ENCODE data around the gene TFAM. TPM values are rescaled to one million over a fixed set of nuclear protein-coding genes. Genes with fewer than 3 reads are reported as not detected.

Gene TFAM
- total RNA-seq, 1 experiment from 2014 or later = 74.4 TPM

DNA sequence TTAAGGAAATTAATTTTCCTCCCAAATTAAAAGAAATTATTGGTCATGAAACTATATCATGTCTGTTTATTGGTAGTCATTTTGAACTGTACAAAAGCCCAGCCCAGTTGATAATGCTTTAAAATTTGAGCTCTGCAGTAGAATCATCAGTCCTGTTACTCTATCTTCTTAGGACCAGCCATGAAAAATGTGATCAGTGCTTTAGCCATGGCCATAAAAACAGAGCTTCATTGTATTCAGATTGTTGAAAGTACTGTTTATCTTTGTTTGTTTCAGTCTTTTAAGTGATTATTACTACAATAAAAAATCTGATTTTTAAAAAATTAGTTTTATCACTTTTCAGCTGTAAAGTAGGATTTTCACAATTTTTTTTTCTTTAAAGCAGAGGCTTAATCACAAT, 13.7 kb upstream of the TFAM start (continued):
- TF ChIP-seq CTCF (IDR thresholded peaks at IDR 0.05) (no peak), USF2 (CRISPR knock-in tag; IDR thresholded peaks at IDR 0.05) (no peak), ATF3 (CRISPR knock-in tag; conservative IDR thresholded peaks at IDR 0.05) (no peak), ELF4 (CRISPR knock-in tag; IDR thresholded peaks at IDR 0.05; ENCODE audit: low read depth) (no peak), SOX15 (CRISPR knock-in tag; IDR thresholded peaks at IDR 0.05) (no peak), EMX1 (CRISPR knock-in tag; IDR thresholded peaks at IDR 0.05) (no peak), JUN (CRISPR knock-in tag; IDR thresholded peaks at IDR 0.05) (no peak), MLX (CRISPR knock-in tag; IDR thresholded peaks at IDR 0.05) (no peak), ETV6 (CRISPR knock-in tag; IDR thresholded peaks at IDR 0.05) (no peak)
- TF ChIP-seq, protein P1, sequence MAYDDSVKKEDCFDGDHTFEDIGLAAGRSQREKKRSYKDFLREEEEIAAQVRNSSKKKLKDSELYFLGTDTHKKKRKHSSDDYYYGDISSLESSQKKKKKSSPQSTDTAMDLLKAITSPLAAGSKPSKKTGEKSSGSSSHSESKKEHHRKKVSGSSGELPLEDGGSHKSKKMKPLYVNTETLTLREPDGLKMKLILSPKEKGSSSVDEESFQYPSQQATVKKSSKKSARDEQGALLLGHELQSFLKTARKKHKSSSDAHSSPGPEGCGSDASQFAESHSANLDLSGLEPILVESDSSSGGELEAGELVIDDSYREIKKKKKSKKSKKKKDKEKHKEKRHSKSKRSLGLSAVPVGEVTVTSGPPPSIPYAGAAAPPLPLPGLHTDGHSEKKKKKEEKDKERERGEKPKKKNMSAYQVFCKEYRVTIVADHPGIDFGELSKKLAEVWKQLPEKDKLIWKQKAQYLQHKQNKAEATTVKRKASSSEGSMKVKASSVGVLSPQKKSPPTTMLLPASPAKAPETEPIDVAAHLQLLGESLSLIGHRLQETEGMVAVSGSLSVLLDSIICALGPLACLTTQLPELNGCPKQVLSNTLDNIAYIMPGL (CRISPR knock-in tag; IDR thresholded peaks at IDR 0.05) = no peak
- TF ChIP-seq, protein P2, sequence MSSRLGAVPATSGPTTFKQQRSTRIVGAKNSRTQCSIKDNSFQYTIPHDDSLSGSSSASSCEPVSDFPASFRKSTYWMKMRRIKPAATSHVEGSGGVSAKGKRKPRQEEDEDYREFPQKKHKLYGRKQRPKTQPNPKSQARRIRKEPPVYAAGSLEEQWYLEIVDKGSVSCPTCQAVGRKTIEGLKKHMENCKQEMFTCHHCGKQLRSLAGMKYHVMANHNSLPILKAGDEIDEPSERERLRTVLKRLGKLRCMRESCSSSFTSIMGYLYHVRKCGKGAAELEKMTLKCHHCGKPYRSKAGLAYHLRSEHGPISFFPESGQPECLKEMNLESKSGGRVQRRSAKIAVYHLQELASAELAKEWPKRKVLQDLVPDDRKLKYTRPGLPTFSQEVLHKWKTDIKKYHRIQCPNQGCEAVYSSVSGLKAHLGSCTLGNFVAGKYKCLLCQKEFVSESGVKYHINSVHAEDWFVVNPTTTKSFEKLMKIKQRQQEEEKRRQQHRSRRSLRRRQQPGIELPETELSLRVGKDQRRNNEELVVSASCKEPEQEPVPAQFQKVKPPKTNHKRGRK (CRISPR knock-in tag; IDR thresholded peaks at IDR 0.05; ENCODE audit: borderline replicate concordance) = no peak
- TF ChIP-seq, protein P3, sequence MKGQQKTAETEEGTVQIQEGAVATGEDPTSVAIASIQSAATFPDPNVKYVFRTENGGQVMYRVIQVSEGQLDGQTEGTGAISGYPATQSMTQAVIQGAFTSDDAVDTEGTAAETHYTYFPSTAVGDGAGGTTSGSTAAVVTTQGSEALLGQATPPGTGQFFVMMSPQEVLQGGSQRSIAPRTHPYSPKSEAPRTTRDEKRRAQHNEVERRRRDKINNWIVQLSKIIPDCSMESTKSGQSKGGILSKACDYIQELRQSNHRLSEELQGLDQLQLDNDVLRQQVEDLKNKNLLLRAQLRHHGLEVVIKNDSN (CRISPR knock-in tag; IDR thresholded peaks at IDR 0.05) = no peak

DNA sequence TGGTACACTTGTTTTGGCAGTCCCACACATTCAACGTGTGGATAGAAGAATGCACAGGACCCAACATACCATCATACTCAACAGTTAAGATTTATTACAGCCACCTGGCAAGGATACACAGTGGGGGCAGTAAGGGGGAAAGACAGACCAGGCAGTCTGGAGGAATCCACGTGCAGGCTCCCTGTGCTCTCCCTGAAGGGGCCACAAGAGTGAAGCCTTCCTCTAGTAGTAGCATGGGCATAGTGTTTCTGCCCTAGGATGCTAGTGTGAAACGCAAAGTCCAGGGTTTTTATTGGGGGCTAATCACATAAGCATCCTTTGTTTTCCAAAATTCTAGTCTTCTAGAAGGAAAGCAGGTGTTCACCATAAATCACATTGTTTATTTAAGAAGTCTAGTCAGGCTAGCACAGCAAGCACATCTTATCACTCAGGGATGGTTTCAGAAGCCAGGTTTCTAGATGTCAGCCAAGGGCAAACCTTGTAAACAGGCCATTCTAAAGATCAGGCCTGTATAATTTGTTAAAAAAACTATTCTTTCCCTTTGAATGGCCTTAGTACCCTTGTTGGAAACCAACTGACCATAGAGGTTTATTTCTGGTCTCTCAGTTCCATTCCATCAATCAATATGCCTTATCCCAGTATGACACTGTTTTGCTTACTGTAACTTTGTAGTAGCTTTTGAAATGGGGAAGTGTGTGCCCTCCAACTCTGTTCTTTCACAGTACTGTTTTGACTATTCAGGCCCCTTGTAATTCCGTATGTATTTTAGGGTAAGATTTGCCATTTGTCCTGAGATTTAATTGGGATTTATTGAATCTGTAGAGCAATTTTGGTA, 12.4 kb upstream of the TFAM start:
- Mint-ChIP-seq H3K36me3 (no peaks in the 10 kb centered on the region), H3K4me1 (no peaks in the 10 kb centered on the region), H3K27ac (no peak overlapping the region), H3K9me3 (no peaks in the 10 kb centered on the region), H3K27me3 (ENCODE audit: low read depth) (no peaks in the 10 kb centered on the region; the same call in 1 of the 2 replicates), H3K4me3 (no peak overlapping the region)
- ATAC-seq (no peak), DNase-seq (ENCODE audit: low spot score) (no peak)
- CTCF ChIA-PET = interaction anchor here (1.5 kb wide), 1 partner anchor 12 kb away, joined by 7 read pairs; the partner anchor contains the start of gene TFAM
- POLR2A ChIA-PET = no interaction called here
- no peak for TF ChIP-seq GRHL2 (CRISPR knock-in tag; IDR thresholded peaks at IDR 0.05; ENCODE audit: insufficient replicate concordance, severe bottlenecking)
- TF ChIP-seq JAZF1 (CRISPR knock-in tag; IDR thresholded peaks at IDR 0.05) = no peak
- TF ChIP-seq, protein P4, sequence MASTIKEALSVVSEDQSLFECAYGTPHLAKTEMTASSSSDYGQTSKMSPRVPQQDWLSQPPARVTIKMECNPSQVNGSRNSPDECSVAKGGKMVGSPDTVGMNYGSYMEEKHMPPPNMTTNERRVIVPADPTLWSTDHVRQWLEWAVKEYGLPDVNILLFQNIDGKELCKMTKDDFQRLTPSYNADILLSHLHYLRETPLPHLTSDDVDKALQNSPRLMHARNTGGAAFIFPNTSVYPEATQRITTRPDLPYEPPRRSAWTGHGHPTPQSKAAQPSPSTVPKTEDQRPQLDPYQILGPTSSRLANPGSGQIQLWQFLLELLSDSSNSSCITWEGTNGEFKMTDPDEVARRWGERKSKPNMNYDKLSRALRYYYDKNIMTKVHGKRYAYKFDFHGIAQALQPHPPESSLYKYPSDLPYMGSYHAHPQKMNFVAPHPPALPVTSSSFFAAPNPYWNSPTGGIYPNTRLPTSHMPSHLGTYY (CRISPR knock-in tag; IDR thresholded peaks at IDR 0.05) = no peak
- no peak for TF ChIP-seq RORB (CRISPR knock-in tag; IDR thresholded peaks at IDR 0.05)
- TF ChIP-seq EMX1 (CRISPR knock-in tag; IDR thresholded peaks at IDR 0.05) = no peak
- TF ChIP-seq AFF4 (CRISPR knock-in tag; IDR thresholded peaks at IDR 0.05; ENCODE audit: borderline replicate concordance) = no peak
- no peak for TF ChIP-seq SMAD4 (CRISPR knock-in tag; IDR thresholded peaks at IDR 0.05)

Measured in WTC11 (cell line).